Heart left ventricle (tissue), 13 donors: ENCODE results near the gene SHISAL2A.

Source experiments
- CTCF ChIP-seq, 12 donors: fragments of 200-600 bp; sonication (generic) in 4 of 12; IDR thresholded peaks; one replicate each; pipeline versions ENCODE4 v1.5.0 to v1.8.0; 2018 to 2022; ENCODE audit warnings: antibody characterized with exemption in 12 of 12, mild to moderate bottlenecking in 5 of 12
- POLR2A ChIP-seq, 2 donors: fragments of 450-650 bp; IDR thresholded peaks; one replicate each; pipeline ENCODE4 v1.6.1; 2017; ENCODE audit warnings: antibody characterized with exemption in 2 of 2, mild to moderate bottlenecking in 2 of 2, moderate library complexity in 2 of 2
- donor health status: ischemic (EF 13 %, LVEDD 7.1; RV severe dilation, severe dysfunction).
- donor health status: DM: no; HTN: yes; CAD: no.
- donor health status: DM: no; HTN: no; CAD: no.
- donor health status: ischemic (EF 25% LVEDD 6.9; RV normal size, moderate dysfunction).
- donor health status: ischemic (EF 25% LVEDD 5.7; RV mildly dilated, moderate dysfunction).
- donor health status: ischemic (EF 35%, LVEDD 5.7; RV mildly dilated, moderate dysfunction).
- donor health status: nonischemic (EF 11% LVEDD 7.7; RV severe dilation, severe dysfunction).
- donor health status: DM: yes; HTN: yes; CAD: no.
- donor health status: PGD.
- donor health status: ischemic (EF 29% LVEDD 5.4; RV normal size, mild dysfunction).
- donor health status: nonischemic (EF 23%, LVEDD 6.1; RV moderate dilation, normal function).

- TF ChIP-seq CTCF (IDR thresholded peaks at IDR 0.05) (no peak), POLR2A (IDR thresholded peaks at IDR 0.05) (no peak)
These were observed 39.5 kb upstream of the SHISAL2A start for GRCh38 chr1:52593495-52593894.
